Neuronal stem cell (in vitro differentiated cells): ENCODE data around the gene LHX6.
A peak's percentile ranks its signal among the peaks of the same experiment; 100 is the strongest.

Experiments used
- DNase-seq: peaks from one replicate; pipeline ENCODE4 v3.0.0-alpha.2; 2013; ENCODE audit warnings: low spot score
- H2AFZ ChIP-seq: one replicate; pipeline ENCODE4 v1.6.1; 2013; ENCODE audit warnings: mild to moderate bottlenecking, low read length, inconsistent platforms
- H2AK5ac ChIP-seq: 2 replicates; pipeline ENCODE4 v1.6.1; 2013; ENCODE audit warnings: low read depth, mild to moderate bottlenecking, inconsistent platforms, low read length, moderate library complexity, mixed read lengths
- H2BK120ac ChIP-seq: 2 replicates; pipeline ENCODE4 v1.6.1; 2013; ENCODE audit warnings: low read depth, mild to moderate bottlenecking, inconsistent platforms, low read length, moderate library complexity, mixed read lengths
- H2BK12ac ChIP-seq: one replicate; pipeline ENCODE4 v1.6.1; 2013; ENCODE audit warnings: low read length, inconsistent platforms
- H2BK15ac ChIP-seq: 2 replicates; pipeline ENCODE4 v1.6.1; 2013; ENCODE audit warnings: mild to moderate bottlenecking, low read length, inconsistent platforms, mixed read lengths
- H2BK5ac ChIP-seq: one replicate; pipeline ENCODE4 v1.6.1; 2013; ENCODE audit warnings: inconsistent platforms, mild to moderate bottlenecking, low read length, moderate library complexity
- H3K14ac ChIP-seq: one replicate; pipeline ENCODE4 v1.6.1; 2013; ENCODE audit warnings: low read length, inconsistent platforms
- H3K18ac ChIP-seq: 2 replicates; pipeline ENCODE4 v1.6.1; 2013; ENCODE audit warnings: low read length, inconsistent platforms
- H3K23ac ChIP-seq: 2 replicates; pipeline ENCODE4 v1.6.1; 2013; ENCODE audit warnings: low read depth, mild to moderate bottlenecking, mixed read lengths, low read length, inconsistent platforms; ENCODE audit not compliant: poor library complexity
- H3K27ac ChIP-seq: replicated peaks from 3 replicates; pipeline ENCODE4 v1.5.1; 2013; ENCODE audit warnings: low read length, inconsistent platforms
- H3K27me3 ChIP-seq, 3 experiments: 2 replicates each; pipeline ENCODE4 v1.6.1; 2013; ENCODE audit warnings: low read length in 3 of 3, mild to moderate bottlenecking in 2 of 3, inconsistent platforms in 1 of 3, low read depth in 1 of 3, mixed read lengths in 1 of 3, moderate library complexity in 1 of 3; ENCODE audit not compliant: control insufficient read depth in 3 of 3, insufficient read depth in 3 of 3
- H3K36me3 ChIP-seq, 2 donors: replicated peaks in 1 of 2; 2 replicates each; pipeline ENCODE4 v1.6.1; 2013; ENCODE audit warnings: low read length in 2 of 2; ENCODE audit not compliant: control insufficient read depth in 2 of 2, insufficient read depth in 2 of 2
- H3K4ac ChIP-seq: 2 replicates; pipeline ENCODE4 v1.6.1; 2013; ENCODE audit warnings: inconsistent platforms, mild to moderate bottlenecking, low read length, moderate library complexity
- H3K4me1 ChIP-seq, 2 donors: 1 replicate in 1 of 2; 2 replicates in 1 of 2; pipeline ENCODE4 v1.6.1; 2013; ENCODE audit warnings: low read length in 2 of 2, low read depth in 1 of 2; ENCODE audit not compliant: control insufficient read depth in 2 of 2, insufficient read depth in 1 of 2
- H3K4me2 ChIP-seq: one replicate; pipeline ENCODE4 v1.6.1; 2013; ENCODE audit warnings: mild to moderate bottlenecking, low read length, inconsistent platforms; ENCODE audit not compliant: insufficient read depth, poor library complexity, severe bottlenecking
- H3K4me3 ChIP-seq, 2 donors: 2 replicates each; pipeline ENCODE4 v1.5.1; 2013; ENCODE audit warnings: low read length in 2 of 2, mild to moderate bottlenecking in 2 of 2, inconsistent platforms in 1 of 2, moderate library complexity in 1 of 2
- H3K79me1 ChIP-seq: one replicate; pipeline ENCODE4 v1.6.1; 2013; ENCODE audit warnings: low read depth, mild to moderate bottlenecking, inconsistent platforms, low read length, moderate library complexity
- H3K9ac ChIP-seq: one replicate; pipeline ENCODE4 v1.6.1; 2013; ENCODE audit warnings: mild to moderate bottlenecking, low read depth, low read length, inconsistent platforms; ENCODE audit not compliant: poor library complexity
- H3K9me3 ChIP-seq, 2 donors: replicated peaks in 1 of 2; 2 replicates each; pipeline versions ENCODE3 to v1.6.1; 2013; ENCODE audit warnings: low read length in 2 of 2, mild to moderate bottlenecking in 2 of 2, inconsistent platforms in 1 of 2, low read depth in 1 of 2, mixed read lengths in 1 of 2, moderate library complexity in 1 of 2; ENCODE audit not compliant: control insufficient read depth in 2 of 2, insufficient read depth in 1 of 2
- H4K8ac ChIP-seq: one replicate; pipeline ENCODE4 v1.6.1; 2013; ENCODE audit warnings: low read depth, mild to moderate bottlenecking, inconsistent platforms, low read length, moderate library complexity
- H4K91ac ChIP-seq: one replicate; pipeline ENCODE4 v1.6.1; 2013; ENCODE audit warnings: low read length, low read depth, mild to moderate bottlenecking, inconsistent platforms; ENCODE audit not compliant: poor library complexity
- WGBS, 2 donors: extraction: QIAGEN DNeasy Blood & Tissue Kit; methylation state at CpG; one replicate each; pipeline ENCODE4 v1.1.7; 2013; ENCODE audit warnings: missing lambda C conversion rate in 2 of 2, mixed read lengths in 1 of 2; ENCODE audit not compliant: insufficient read length in 2 of 2, insufficient replicate concordance in 1 of 2; ENCODE audit errors: extremely low coverage in 2 of 2; 5-methylcytosine and 5-hydroxymethylcytosine counted together

The LHX6 gene

DNA sequence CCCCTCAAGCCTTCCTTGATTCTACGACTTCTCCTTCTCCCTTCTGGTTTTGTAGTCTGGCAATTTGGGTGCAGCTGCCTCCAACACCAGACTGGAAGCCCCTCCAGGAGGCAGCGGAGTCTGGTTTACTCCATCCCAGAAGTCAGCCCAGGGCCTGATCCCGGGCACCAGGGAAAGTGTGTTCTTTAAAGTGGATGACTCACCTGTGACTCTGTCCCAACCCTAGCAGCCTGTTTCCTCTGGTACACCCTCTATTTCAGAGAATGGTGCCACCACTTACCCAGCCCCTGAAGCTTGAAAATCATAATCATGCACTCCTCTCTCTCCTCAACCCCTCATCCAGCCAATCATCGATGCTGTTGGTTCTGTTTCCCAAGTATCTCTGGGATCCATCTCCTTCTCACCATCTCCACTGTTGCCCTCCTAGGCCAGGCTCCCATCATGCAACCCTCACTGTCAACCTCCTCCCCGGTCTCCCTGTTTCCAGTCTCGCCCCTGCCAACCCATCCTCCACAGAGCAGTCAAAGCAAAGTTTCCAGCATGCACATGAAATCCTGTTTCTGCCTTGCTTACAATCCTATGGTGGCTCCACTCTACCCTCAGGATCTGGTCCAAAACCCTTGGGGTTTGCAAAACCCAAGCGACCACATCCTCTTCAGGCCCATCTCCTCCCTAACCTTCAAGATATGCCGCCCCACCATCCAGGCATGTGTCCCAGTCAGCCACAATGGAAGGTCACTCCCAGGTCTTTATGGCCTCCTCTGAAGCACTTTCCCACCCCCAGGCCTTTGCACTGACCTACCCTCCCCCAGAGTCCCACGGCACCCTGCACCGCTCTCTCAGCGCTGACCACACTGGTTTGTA lies 10.5 kb downstream of the LHX6 start:
- no peak overlapping the region for H3K4me2 ChIP-seq
- H3K23ac ChIP-seq, result no peak overlapping the region
- no peak overlapping the region for H2BK5ac ChIP-seq
- H3K4ac ChIP-seq, result no peak overlapping the region
- H3K9me3 ChIP-seq, result peaks cover under 1 to 2% of the 10 kb centered on the region in 2 donors
- H3K4me1 ChIP-seq, result peaks cover 6 to 10% of the 10 kb centered on the region in 2 donors
- H2AK5ac ChIP-seq, result no peak overlapping the region
- no peak overlapping the region for H2BK12ac ChIP-seq
- no peak for DNase-seq
- H2AFZ ChIP-seq, result peak overlapping the region; percentile 70
- no peak overlapping the region for H2BK120ac ChIP-seq
- H3K18ac ChIP-seq, result no peak overlapping the region
- WGBS, 2 donors, result no CpG with 5 or more reads among the region's 11 CpGs
- H4K8ac ChIP-seq, result no peak overlapping the region
- H3K27me3 ChIP-seq, result peaks cover 70 to 99% (median 93%) of the 10 kb centered on the region in 3 experiments
- H3K36me3 ChIP-seq, result no peaks in the 10 kb centered on the region
- H4K91ac ChIP-seq, result no peak overlapping the region
- H3K79me1 ChIP-seq, result no peaks in the 10 kb centered on the region
- H3K14ac ChIP-seq, result no peak overlapping the region
- H3K27ac ChIP-seq, result no peak overlapping the region
- no peak overlapping the region for H2BK15ac ChIP-seq
- H3K9ac ChIP-seq, result no peak overlapping the region
- H3K4me3 ChIP-seq, result peak overlapping the region in 1 of 2 donors; percentile 23

DNA sequence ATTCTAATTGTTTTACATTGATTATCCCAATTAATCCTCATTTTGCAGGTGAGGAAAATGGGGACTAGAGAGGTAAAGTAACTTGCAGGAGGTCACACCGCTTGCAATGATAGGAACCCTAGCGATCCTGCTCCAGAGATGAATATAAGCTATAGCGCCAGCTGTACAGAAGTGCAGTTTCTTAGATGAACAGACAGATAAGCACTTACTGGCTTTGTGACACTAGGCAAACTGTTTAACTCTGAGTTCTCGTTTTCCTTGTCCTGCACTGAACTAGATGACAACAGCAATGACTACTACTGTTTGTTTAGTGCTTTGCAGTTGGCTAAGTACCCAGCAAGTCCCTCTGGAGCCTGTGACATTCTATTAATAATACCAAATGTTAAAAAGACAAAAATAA lies 11.1 kb downstream of the LHX6 start:
- no peak overlapping the region for H3K9ac ChIP-seq
- WGBS, 2 donors, result no CpG with 5 or more reads among the region's 4 CpGs
- H2BK15ac ChIP-seq, result no peak overlapping the region
- H2BK120ac ChIP-seq, result no peak overlapping the region
- no peaks in the 10 kb centered on the region for H3K79me1 ChIP-seq
- no peak overlapping the region for H3K4me2 ChIP-seq
- H3K4me3 ChIP-seq, result no peak overlapping the region
- no peak overlapping the region for H3K14ac ChIP-seq
- H2BK12ac ChIP-seq, result no peak overlapping the region
- H3K27me3 ChIP-seq, result peaks cover 74 to 99% (median 93%) of the 10 kb centered on the region in 3 experiments
- H4K91ac ChIP-seq, result no peak overlapping the region
- no peak for DNase-seq
- H3K18ac ChIP-seq, result no peak overlapping the region
- no peaks in the 10 kb centered on the region for H3K36me3 ChIP-seq
- H3K27ac ChIP-seq, result no peak overlapping the region
- H3K9me3 ChIP-seq, result peaks cover 2 to 7% of the 10 kb centered on the region in 2 donors
- peaks cover 6 to 10% of the 10 kb centered on the region in 2 donors for H3K4me1 ChIP-seq
- H3K4ac ChIP-seq, result no peak overlapping the region
- no peak overlapping the region for H4K8ac ChIP-seq
- no peak overlapping the region for H2BK5ac ChIP-seq
- no peak overlapping the region for H2AK5ac ChIP-seq
- H3K23ac ChIP-seq, result no peak overlapping the region
- H2AFZ ChIP-seq, result no peak overlapping the region

DNA sequence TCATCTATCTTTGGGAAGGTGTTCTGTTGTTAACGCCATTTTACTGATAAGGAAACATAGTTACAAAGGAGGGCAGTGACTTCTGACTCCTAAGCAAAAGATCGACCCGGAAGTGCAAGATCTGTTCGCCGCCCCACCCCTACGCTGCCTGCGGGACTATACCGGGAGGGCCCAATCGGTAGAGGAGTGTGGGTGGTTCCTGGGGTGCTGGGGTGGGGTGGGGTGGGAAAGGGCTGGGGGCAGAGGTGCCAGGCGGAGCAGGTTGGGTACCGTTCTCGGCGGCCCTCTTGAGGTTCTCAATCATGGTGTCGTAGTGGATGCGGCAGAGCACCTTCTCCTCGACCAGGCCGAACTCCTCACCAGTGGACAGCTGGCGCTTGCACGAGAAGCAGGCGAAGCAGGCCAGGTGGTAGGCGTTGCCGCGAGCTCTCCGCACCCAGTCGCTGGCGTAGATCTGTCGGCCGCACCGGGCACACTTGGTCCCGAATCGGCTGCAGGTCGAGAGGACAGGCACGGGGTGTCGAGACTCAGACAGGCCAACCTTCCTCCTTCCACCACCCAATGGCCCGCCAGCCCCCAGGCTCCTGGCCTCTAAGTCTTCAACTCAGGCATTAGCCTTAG lies 11.8 kb downstream of the LHX6 start:
- peak overlapping the region; percentile 77 for H2AK5ac ChIP-seq
- H2BK120ac ChIP-seq, result no peak overlapping the region
- H3K23ac ChIP-seq, result no peak overlapping the region
- no peak overlapping the region for H3K27ac ChIP-seq
- no peak overlapping the region for H3K4me2 ChIP-seq
- no peak overlapping the region for H2BK5ac ChIP-seq
- peak overlapping the region; percentile 43 for H2AFZ ChIP-seq
- H4K91ac ChIP-seq, result no peak overlapping the region
- peaks cover 70 to 99% (median 93%) of the 10 kb centered on the region in 3 experiments for H3K27me3 ChIP-seq
- no peak overlapping the region for H3K9ac ChIP-seq
- peaks cover 6 to 10% of the 10 kb centered on the region in 2 donors for H3K4me1 ChIP-seq
- H3K9me3 ChIP-seq, result peaks cover 2 to 8% of the 10 kb centered on the region in 2 donors
- no peaks in the 10 kb centered on the region for H3K79me1 ChIP-seq
- H4K8ac ChIP-seq, result no peak overlapping the region
- no peak overlapping the region for H2BK15ac ChIP-seq
- no peak for DNase-seq
- no peak overlapping the region for H3K14ac ChIP-seq
- no peak overlapping the region for H2BK12ac ChIP-seq
- H3K4me3 ChIP-seq, result peak overlapping the region in 1 of 2 donors; percentile 24
- no peaks in the 10 kb centered on the region for H3K36me3 ChIP-seq
- peak overlapping the region; percentile 29 for H3K18ac ChIP-seq
- WGBS, 2 donors, result no CpG with 5 or more reads among the region's 35 CpGs
- H3K4ac ChIP-seq, result no peak overlapping the region

DNA sequence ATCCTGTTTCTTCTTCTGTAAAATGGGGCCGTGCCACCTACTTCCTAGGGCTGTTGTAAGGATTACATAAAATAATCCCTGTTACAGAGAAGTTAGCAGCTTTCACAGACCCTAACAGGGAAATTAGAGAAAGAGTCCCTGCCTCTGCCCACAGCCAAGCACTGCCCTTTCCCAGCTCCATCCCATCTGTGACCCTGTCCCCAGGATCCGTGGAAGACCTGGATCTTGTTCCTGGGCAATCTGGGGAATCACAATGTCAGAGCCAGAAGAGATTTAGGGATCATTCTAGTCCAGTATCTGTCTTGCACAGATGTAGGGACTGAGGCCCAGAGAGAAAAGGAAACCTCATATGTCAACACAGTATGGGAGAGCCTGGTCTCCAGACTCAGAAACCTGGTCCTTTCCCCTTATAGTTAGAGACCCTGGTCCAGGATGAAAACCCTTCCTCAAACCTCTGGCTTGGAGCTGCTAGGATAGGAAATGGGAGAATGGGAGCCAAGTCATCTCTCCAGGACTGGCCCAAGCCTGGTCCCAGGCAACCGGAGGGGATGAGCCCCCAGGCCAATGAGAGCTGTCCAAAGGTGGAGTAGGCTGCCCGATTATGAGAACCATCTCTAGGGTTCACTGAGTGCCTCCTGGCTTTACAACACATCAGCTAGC lies 12.5 kb downstream of the LHX6 start:
- Histone ChIP-seq H3K36me3 (no peaks in the 10 kb centered on the region), H2AK5ac (no peak overlapping the region)

More for the DNA sequence above, 12.5 kb downstream of the LHX6 start:
- Histone ChIP-seq H2AFZ (peak overlapping the region; percentile 43), H3K14ac (no peak overlapping the region), H2BK12ac (no peak overlapping the region), H3K4ac (no peak overlapping the region), H3K9me3 (peaks cover 2 to 8% of the 10 kb centered on the region in 2 donors), H3K27me3 (peaks cover 64 to 99% (median 93%) of the 10 kb centered on the region in 3 experiments), H3K27ac (no peak overlapping the region), H3K4me3 (no peak overlapping the region), H3K4me2 (no peak overlapping the region), H3K79me1 (no peaks in the 10 kb centered on the region), H2BK15ac (no peak overlapping the region), H3K9ac (no peak overlapping the region), H2BK120ac (no peak overlapping the region), H3K23ac (no peak overlapping the region), H2BK5ac (no peak overlapping the region), H4K91ac (no peak overlapping the region), H3K18ac (no peak overlapping the region), H3K4me1 (peaks cover 6 to 8% of the 10 kb centered on the region in 2 donors), H4K8ac (no peak overlapping the region)
- no CpG with 5 or more reads among the region's 4 CpGs for WGBS, 2 donors
- DNase-seq, result no peak
